ENCODE data around the gene CEP164. TPM values are rescaled to one million over a fixed set of nuclear protein-coding genes. Genes with fewer than 3 reads are reported as not detected.

Gene CEP164
- total and polyA plus RNA-seq, 2 of the 4 experiments (the other 2 are of a cell fraction): 23.3 to 26.9 TPM

DNA sequence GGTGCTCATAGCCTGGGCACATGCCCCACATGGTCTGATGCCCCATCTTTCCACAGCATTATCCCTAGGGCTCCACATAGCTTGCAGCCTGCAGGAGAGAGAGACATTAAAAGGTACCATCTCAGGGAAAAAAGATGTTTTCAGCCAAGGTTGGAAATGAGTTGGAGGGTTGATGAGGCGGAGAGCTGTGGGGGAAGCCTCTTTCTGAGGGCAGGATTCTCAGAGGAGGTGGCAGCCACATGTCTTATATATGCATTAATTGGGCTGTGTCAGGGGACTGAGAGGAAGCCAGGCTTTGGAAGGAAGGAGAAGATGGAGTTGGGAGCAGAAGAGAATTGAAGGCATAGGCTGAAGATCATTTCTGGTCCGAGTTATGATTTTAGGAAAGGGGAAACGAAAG is 57.8 kb downstream of the CEP164 start:
- Histone ChIP-seq H2BK15ac (ENCODE audit: low read depth, low read length) (no peak overlapping the region), H4K8ac (ENCODE audit: low read depth in 2 of 2, low read length in 2 of 2) (no peak overlapping the region), H3K23ac (ENCODE audit: low read depth, low read length) (no peak overlapping the region), H2AK5ac (ENCODE audit: low read depth, low read length) (no peak overlapping the region), H3K9me3 (ENCODE audit: control insufficient read depth, insufficient read depth, low read length) (no peaks in the 10 kb centered on the region), H2AK9ac (replicated peaks; ENCODE audit: low read depth, low read length, poor library complexity) (no peak overlapping the region), H2BK120ac (ENCODE audit: low read depth, low read length) (no peak overlapping the region), H3K9me1 (ENCODE audit: insufficient read depth, low read length) (peaks cover 19% of the 10 kb centered on the region), H3K4me3 (ENCODE audit: insufficient read depth, low read depth, low read length) (no peak overlapping the region), H3K56ac (ENCODE audit: extremely low read depth, insufficient read depth, low read length) (no peak overlapping the region), H4K91ac (ENCODE audit: insufficient read depth, low read depth, low read length) (no peak overlapping the region), H4K20me1 (ENCODE audit: insufficient read depth, low read length) (peaks cover 6% of the 10 kb centered on the region; the same call in 1 of the 2 replicates), H4K5ac (ENCODE audit: low read depth, low read length) (no peak overlapping the region), H3K4me2 (ENCODE audit: low read depth, low read length) (no peak overlapping the region), H2AFZ (replicated peaks; ENCODE audit: low read length, poor library complexity) (no peak overlapping the region), H3K36me3 (ENCODE audit: control insufficient read depth, insufficient read depth, low read length) (peaks cover 41% of the 10 kb centered on the region), H3K4ac (ENCODE audit: low read depth, low read length) (no peak overlapping the region), H3K14ac (replicated peaks; ENCODE audit: low read depth, low read length) (no peak overlapping the region), H3K27ac (ENCODE audit: insufficient read depth, low read length) (no peak overlapping the region), H2BK20ac (ENCODE audit: low read depth, low read length) (no peak overlapping the region), H3K18ac (ENCODE audit: low read depth, low read length) (no peak overlapping the region), H3K79me1 (ENCODE audit: low read depth in 1 of 2, low read length in 2 of 2) (peaks cover 0 to 12% of the 10 kb centered on the region in 2 experiments; a peak in 1 of 4 replicates), H2BK5ac (ENCODE audit: low read depth, low read length, poor library complexity, severe bottlenecking) (no peak overlapping the region), H3K4me1 (ENCODE audit: control insufficient read depth, insufficient read depth, low read length) (peaks cover 11% of the 10 kb centered on the region), H3K9ac (ENCODE audit: low read depth, low read length) (no peak overlapping the region), H3K27me3 (ENCODE audit: control insufficient read depth, insufficient read depth, low read length) (no peaks in the 10 kb centered on the region)
- ChIA-PET POLR2A (ENCODE audit: unreplicated experiment) (no interaction called here), CTCF (no interaction called here)
- ATAC-seq (ENCODE audit: low read depth) (no peak), DNase-seq (no peak)
- dilution Hi-C loops (cut with HindIII; ENCODE audit: low sequenced_read_pairs, unreplicated experiment) (no loop called here), intact Hi-C loops (cut with micrococcal nuclease) (loop anchor here (10.0 kb wide), 1 partner anchor 641 kb away; no protein-coding TSS in a partner anchor), in situ Hi-C loops (cut with MboI; ENCODE audit: low sequenced_read_pairs) (no loop called here)
- TF ChIP-seq RAD21 (IDR thresholded peaks at IDR 0.05; ENCODE audit: low read length): no peak
- WGBS, 2 experiments (ENCODE audit: extremely low coverage in 2 of 2, insufficient read length in 1 of 2): no CpG with 5 or more reads among the region's 3 CpGs
- no TSS peak for BruUV-seq (replicated peaks)

Measured in IMR-90 (cell line).